ENCODE results near the gene SFXN4. TPM values are rescaled to one million over a fixed set of nuclear protein-coding genes. Genes with fewer than 3 reads are reported as not detected.

SFXN4 gene
- total RNA-seq, 1 experiment from 2014 or later: 45.3 TPM

DNA sequence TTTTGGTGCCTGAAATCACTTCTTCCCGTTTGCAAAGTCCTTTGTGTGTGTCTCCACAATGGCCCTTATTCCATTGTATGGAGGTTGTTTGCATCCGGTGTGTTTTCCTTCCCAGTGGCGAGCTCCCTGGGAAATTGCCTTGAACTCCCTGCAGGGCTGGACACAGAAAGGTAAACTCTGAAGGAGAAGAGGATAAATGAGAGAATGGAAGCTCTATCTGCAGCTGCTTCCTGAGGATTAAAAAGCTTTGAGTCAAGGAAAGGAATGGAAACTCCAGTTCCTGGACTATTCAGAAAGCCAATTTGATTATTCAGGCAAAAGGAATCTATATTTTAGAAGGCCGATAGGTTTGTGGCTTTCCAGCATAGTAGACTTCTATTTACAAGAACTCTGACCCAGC lies 37.5 kb upstream of the SFXN4 start:
- Mint-ChIP-seq H3K9me3 (ENCODE audit: unreplicated experiment) (no peaks in the 10 kb centered on the region), H3K27me3 (ENCODE audit: insufficient read depth, unreplicated experiment) (no peaks in the 10 kb centered on the region), H3K36me3 (ENCODE audit: insufficient read depth, unreplicated experiment) (peaks cover 5% of the 10 kb centered on the region), H3K4me3 (ENCODE audit: unreplicated experiment) (no peak overlapping the region), H3K27ac (ENCODE audit: unreplicated experiment) (no peak overlapping the region), H3K4me1 (ENCODE audit: low read depth, unreplicated experiment) (peaks cover 2% of the 10 kb centered on the region)
- Histone ChIP-seq H3K36me3 (ENCODE audit: control insufficient read depth, insufficient read depth, low read length) (no peaks in the 10 kb centered on the region; the same call in 1 of the 2 replicates), H3K9me3 (no peaks in the 10 kb centered on the region), H3K27me3 (replicated peaks; ENCODE audit: control insufficient read depth, insufficient read depth, low read length) (no peaks in the 10 kb centered on the region), H3K4me3 (ENCODE audit: low read depth, low read length) (no peak overlapping the region), H3K4me1 (peaks cover 7% of the 10 kb centered on the region)
- POLR2A ChIA-PET: no interaction called here
- TF ChIP-seq CTCF (IDR thresholded peaks at IDR 0.05; ENCODE audit: insufficient read depth in 1 of 2, low read depth in 1 of 2, low read length in 1 of 2, severe bottlenecking in 1 of 2, unreplicated experiment in 1 of 2): no peak
- DNase-seq: no peak
- intact Hi-C loops (cut with micrococcal nuclease; ENCODE audit: unreplicated experiment): no loop called here
- CTCF ChIA-PET: interaction anchor here (1.0 to 1.5 kb wide), 2 partner anchors 50 to 242 kb away, joined by 3 to 7 read pairs; no protein-coding TSS in a partner anchor
- no TSS peak for BruUV-seq (replicated peaks)

- H3K9me3 ChIP-seq: no peaks in the 10 kb centered on the region
- Mint-ChIP-seq H3K36me3 (ENCODE audit: insufficient read depth, unreplicated experiment) (no peaks in the 10 kb centered on the region), H3K27ac (ENCODE audit: unreplicated experiment) (no peak overlapping the region), H3K27me3 (ENCODE audit: insufficient read depth, unreplicated experiment) (no peaks in the 10 kb centered on the region), H3K4me3 (ENCODE audit: unreplicated experiment) (no peak overlapping the region), H3K4me1 (ENCODE audit: low read depth, unreplicated experiment) (no peaks in the 10 kb centered on the region), H3K9me3 (ENCODE audit: unreplicated experiment) (no peaks in the 10 kb centered on the region)
- peaks cover 4% of the 10 kb centered on the region for H3K4me1 ChIP-seq
- no peaks in the 10 kb centered on the region for H3K27me3 ChIP-seq (replicated peaks; ENCODE audit: control insufficient read depth, insufficient read depth, low read length)
- no peak overlapping the region for H3K4me3 ChIP-seq (ENCODE audit: low read depth, low read length)
- DNase-seq: no peak
- ChIA-PET CTCF (interaction anchor here (0.6 to 3.8 kb wide), 3 partner anchors 119 to 341 kb away, joined by 3 to 95 read pairs (median 3); partner anchors contain the start of gene RGS10), POLR2A (no interaction called here)
- no TSS peak for BruUV-seq (replicated peaks)
- no peaks in the 10 kb centered on the region; the same call in 1 of the 2 replicates for H3K36me3 ChIP-seq (ENCODE audit: control insufficient read depth, insufficient read depth, low read length)
- intact Hi-C loops (cut with micrococcal nuclease; ENCODE audit: unreplicated experiment): no loop called here
- no peak for TF ChIP-seq CTCF (IDR thresholded peaks at IDR 0.05; ENCODE audit: insufficient read depth in 1 of 2, low read depth in 1 of 2, low read length in 1 of 2, severe bottlenecking in 1 of 2, unreplicated experiment in 1 of 2)
These were observed 35.7 kb upstream of the SFXN4 start for GRCh38 chr10:119201233-119201632.

DNA sequence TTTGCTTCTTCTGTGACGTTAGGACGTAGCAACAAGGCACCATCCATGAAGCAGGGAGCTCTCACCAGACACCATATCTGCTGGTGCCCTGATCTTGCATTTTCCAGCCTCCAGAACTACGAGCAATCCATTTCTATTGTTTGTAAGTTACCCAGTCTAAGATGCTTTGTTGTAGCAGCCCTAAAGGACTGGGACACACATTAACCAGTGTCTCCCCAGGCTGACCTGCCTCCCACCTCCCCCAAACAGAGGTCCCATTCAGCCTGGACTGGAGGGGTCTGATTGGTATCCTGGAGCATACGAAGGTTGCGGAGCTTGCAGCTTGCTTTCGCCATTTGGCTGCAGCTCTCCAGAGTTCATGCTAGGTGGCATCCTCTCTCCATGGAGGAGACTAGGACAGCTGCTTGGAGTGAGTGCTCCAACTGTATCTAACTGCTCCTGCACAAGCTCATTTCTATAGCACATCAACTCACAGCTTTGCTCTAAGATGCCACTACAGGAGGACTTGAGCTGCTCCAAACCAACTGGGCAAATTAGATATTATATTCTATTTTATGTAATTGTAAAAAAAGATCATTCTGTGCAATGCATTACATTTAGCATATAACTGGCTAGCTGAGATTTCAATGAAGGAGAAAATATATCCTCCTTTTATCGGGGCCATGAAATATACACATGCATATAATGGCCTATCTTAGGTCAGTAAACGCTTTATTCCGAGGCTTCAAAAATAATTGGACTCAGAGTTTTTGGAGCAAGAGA lies 33.9 kb upstream of the SFXN4 start:
- no peaks in the 10 kb centered on the region for H3K27me3 ChIP-seq (replicated peaks; ENCODE audit: control insufficient read depth, insufficient read depth, low read length)
- Mint-ChIP-seq H3K27ac (ENCODE audit: unreplicated experiment) (no peak overlapping the region), H3K9me3 (ENCODE audit: unreplicated experiment) (no peaks in the 10 kb centered on the region), H3K27me3 (ENCODE audit: insufficient read depth, unreplicated experiment) (no peaks in the 10 kb centered on the region), H3K36me3 (ENCODE audit: insufficient read depth, unreplicated experiment) (no peaks in the 10 kb centered on the region), H3K4me3 (ENCODE audit: unreplicated experiment) (no peak overlapping the region), H3K4me1 (ENCODE audit: low read depth, unreplicated experiment) (peaks cover 7% of the 10 kb centered on the region)
- no TSS peak for BruUV-seq (replicated peaks)
- H3K4me1 ChIP-seq: peaks cover 6% of the 10 kb centered on the region; the same call in 1 of the 2 replicates
- peak; percentile 78 for DNase-seq
- intact Hi-C loops (cut with micrococcal nuclease; ENCODE audit: unreplicated experiment): loop anchor here (1.0 to 2.0 kb wide), 5 partner anchors 61 to 344 kb away; no protein-coding TSS in a partner anchor
- no peaks in the 10 kb centered on the region; the same call in 1 of the 2 replicates for H3K36me3 ChIP-seq (ENCODE audit: control insufficient read depth, insufficient read depth, low read length)
- peak; percentile 68 to 93 for TF ChIP-seq CTCF (IDR thresholded peaks at IDR 0.05; ENCODE audit: insufficient read depth in 1 of 2, low read depth in 1 of 2, low read length in 1 of 2, severe bottlenecking in 1 of 2, unreplicated experiment in 1 of 2)
- H3K4me3 ChIP-seq (ENCODE audit: low read depth, low read length): no peak overlapping the region
- CTCF ChIA-PET: interaction anchor here (0.5 to 3.8 kb wide), 38 partner anchors 10 to 661 kb away, joined by 3 to 95 read pairs (median 5); partner anchors contain the start of genes DENND10 and RGS10
- no peaks in the 10 kb centered on the region for H3K9me3 ChIP-seq
- POLR2A ChIA-PET: no interaction called here
